Hepatocyte (in vitro differentiated cells): ENCODE results near the gene AGGF1.
"Not testable (repeated sequence)": the region's sequence is repeated elsewhere in the genome, so short reads cannot be mapped to it uniquely, and the experiment has no call there.

ENCODE experiments used
- CTCF ChIP-seq: fragments of 200-600 bp; sonication (generic); IDR thresholded peaks from 2 replicates; pipeline ENCODE4 v1.5.1; 2016; ENCODE audit warnings: antibody characterized with exemption, mild to moderate bottlenecking; ENCODE audit not compliant: poor library complexity
- EZH2 ChIP-seq: fragments of 200-600 bp; sonication (generic); IDR thresholded peaks from 2 replicates; pipeline ENCODE4 v1.6.1; 2016; ENCODE audit warnings: antibody characterized with exemption, mild to moderate bottlenecking, borderline replicate concordance

GRCh38 chr5:76998251-76998650 lies 32.0 kb upstream of the AGGF1 start:
- not testable (repeated sequence) for TF ChIP-seq CTCF, EZH2
